NCI-H748 (cell line): Measurements from ENCODE around the gene SPRR5.
A peak's percentile ranks its signal among the peaks of the same experiment; 100 is the strongest.

ENCODE experiments used
- DNase-seq: peaks from one replicate; lab custom pipeline; 2025; ENCODE audit not compliant: unreplicated experiment; lab: John Stamatoyannopoulos, UW

Gene SPRR5

GRCh38 chr1:152942161-152942560, 4.8 kb upstream of the SPRR5 start:
- DNase-seq, result no peak

GRCh38 chr1:152946248-152946647, 758 bp upstream of the SPRR5 start:
- no peak for DNase-seq

- no peak for DNase-seq
Measured at GRCh38 chr1:152951711-152952110, 4.7 kb downstream of the SPRR5 start.

GRCh38 chr1:152953761-152954160, 6.8 kb downstream of the SPRR5 start:
- DNase-seq, result no peak

GRCh38 chr1:152954436-152954835, 7.4 kb downstream of the SPRR5 start:
- no peak for DNase-seq

- DNase-seq, result no peak
Measured at GRCh38 chr1:152957561-152957960, 10.6 kb downstream of the SPRR5 start.

GRCh38 chr1:152959273-152959672, 12.3 kb downstream of the SPRR5 start:
- no peak for DNase-seq

- DNase-seq, result no peak
Measured at GRCh38 chr1:152959801-152960451, 12.9 kb downstream of the SPRR5 start.

GRCh38 chr1:152960452-152961044, 13.5 kb downstream of the SPRR5 start:
- peak; percentile 33 for DNase-seq

- DNase-seq, result no peak
Measured at GRCh38 chr1:152961226-152961891, 14.4 kb downstream of the SPRR5 start.

- no peak for DNase-seq
Measured at GRCh38 chr1:152962876-152963415, 15.9 kb downstream of the SPRR5 start.

- DNase-seq, result no peak
Measured at GRCh38 chr1:152964536-152964935, 17.5 kb downstream of the SPRR5 start.

- DNase-seq, result no peak
Measured at GRCh38 chr1:152965853-152966252, 18.8 kb downstream of the SPRR5 start.

- peak; percentile 5 for DNase-seq
Measured at GRCh38 chr1:152967201-152967600, 20.2 kb downstream of the SPRR5 start.

GRCh38 chr1:152968248-152968647, 21.2 kb downstream of the SPRR5 start:
- DNase-seq, result no peak

GRCh38 chr1:152969036-152969435, 22.0 kb downstream of the SPRR5 start:
- DNase-seq, result no peak

GRCh38 chr1:152970495-152970894, 23.5 kb downstream of the SPRR5 start, which contains the start of gene SPRR4:
SPRR4 (plus strand) TSS chr1:152970648; CDS start chr1:152971891, 1,243 bp downstream.
- no peak for DNase-seq

- no peak for DNase-seq
Measured at GRCh38 chr1:152972196-152972886, 25.3 kb downstream of the SPRR5 start.

- no peak for DNase-seq
Measured at GRCh38 chr1:152976688-152977087, 29.7 kb downstream of the SPRR5 start.

- no peak for DNase-seq
Measured at GRCh38 chr1:152977614-152978013, 30.6 kb downstream of the SPRR5 start.

- DNase-seq, result no peak
Measured at GRCh38 chr1:152980676-152981075, 33.7 kb downstream of the SPRR5 start.
